Coronary artery (tissue), 2 donors: ENCODE data around the gene CRYL1.

Experiments used
- DNase-seq: peaks from one replicate; pipeline ENCODE4 v3.0.0-alpha.2; 2017; ENCODE audit warnings: low spot score
- H3K27ac ChIP-seq, 2 donors: fragments of 200-600 bp; sonication (generic); one replicate each; pipeline ENCODE4 v1.5.1; 2016 to 2019
- H3K4me3 ChIP-seq: fragments of 200-600 bp; sonication (generic); 2 replicates; pipeline ENCODE4 v1.5.1; 2016; ENCODE audit warnings: mild to moderate bottlenecking, moderate library complexity
- CTCF ChIP-seq: fragments of 200-600 bp; sonication (generic); IDR thresholded peaks from one replicate; pipeline ENCODE4 v1.5.1; 2019; ENCODE audit warnings: antibody characterized with exemption

Gene CRYL1

GRCh38 chr13:20425819-20426219, 99.8 kb downstream of the CRYL1 start:
- Histone ChIP-seq H3K4me3 (no peak overlapping the region), H3K27ac (no peak overlapping the region)
- TF ChIP-seq CTCF = no peak
- no peak for DNase-seq

DNA sequence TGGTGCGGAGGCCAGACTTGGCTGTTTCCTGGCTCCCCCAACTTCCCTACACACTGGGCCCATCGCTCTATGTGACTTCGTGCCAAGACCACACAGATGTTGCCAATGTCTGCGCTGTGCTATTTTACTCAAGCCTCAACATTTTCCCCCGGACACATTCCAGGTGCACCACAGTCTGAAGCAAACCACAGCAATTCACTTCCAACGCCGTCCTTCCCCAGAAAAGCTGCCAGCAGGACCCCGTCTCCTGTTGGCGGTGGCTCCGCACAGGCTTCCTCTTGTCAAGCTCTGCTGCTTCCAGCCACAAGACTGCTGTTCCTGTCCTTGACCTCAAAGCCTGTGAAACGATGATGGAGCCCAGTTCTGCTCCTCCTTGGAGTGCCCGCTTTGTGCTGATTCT, 100.7 kb downstream of the CRYL1 start:
- Histone ChIP-seq H3K4me3 (no peak overlapping the region), H3K27ac (no peak overlapping the region)
- no peak for DNase-seq
- TF ChIP-seq CTCF = no peak

- no peak overlapping the region for H3K4me3 ChIP-seq
- H3K27ac ChIP-seq = no peak overlapping the region
- no peak for TF ChIP-seq CTCF
- no peak for DNase-seq
Observed at GRCh38 chr13:20424559-20424852, 101.2 kb downstream of the CRYL1 start.

DNA sequence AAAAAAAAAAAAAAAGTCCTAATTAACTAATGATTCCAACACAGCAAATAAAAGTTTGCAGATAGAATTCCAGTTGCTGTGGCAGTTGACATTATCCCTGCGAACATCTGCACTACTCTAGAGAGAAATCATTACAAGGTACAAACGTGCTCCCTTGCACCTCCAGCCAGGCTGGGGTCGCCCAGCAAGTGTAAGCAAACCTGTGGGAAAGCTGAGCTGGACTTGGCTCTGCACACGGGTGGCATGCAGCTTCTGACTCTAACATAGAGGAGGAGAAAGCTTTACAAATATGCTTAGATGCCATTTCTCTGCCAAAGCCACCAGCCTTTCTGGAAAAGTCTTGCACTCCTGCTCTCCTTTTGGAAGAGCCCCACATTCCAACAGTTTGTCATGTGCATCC, 103.3 kb downstream of the CRYL1 start:
- Histone ChIP-seq H3K4me3 (no peak overlapping the region), H3K27ac (no peak overlapping the region)
- DNase-seq = no peak
- TF ChIP-seq CTCF = no peak

GRCh38 chr13:20420938-20421337, 104.7 kb downstream of the CRYL1 start:
- no peak overlapping the region for H3K4me3 ChIP-seq
- TF ChIP-seq CTCF = no peak
- no peak overlapping the region for H3K27ac ChIP-seq
- no peak for DNase-seq

DNA sequence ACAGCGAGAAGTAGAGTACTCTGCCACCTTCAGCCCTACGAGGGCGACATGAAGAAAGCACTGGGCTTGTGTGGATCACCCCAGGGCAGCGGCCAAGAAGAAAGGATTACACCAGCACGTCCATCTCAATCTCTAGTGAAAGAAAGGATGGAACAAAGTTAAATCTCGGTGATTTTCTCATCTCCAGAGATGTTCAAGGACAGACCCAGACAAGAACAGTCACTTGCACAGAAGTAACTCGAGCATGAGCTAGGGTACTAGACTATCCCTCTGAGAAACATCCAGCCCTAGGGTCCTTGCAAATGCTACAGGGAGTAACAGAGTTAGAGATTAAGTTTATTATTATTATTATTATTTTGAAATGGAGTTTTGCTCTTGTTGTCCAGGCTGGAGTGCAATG, 106.7 kb downstream of the CRYL1 start:
- no peak overlapping the region for H3K4me3 ChIP-seq
- no peak for TF ChIP-seq CTCF
- DNase-seq = peak; percentile 19
- H3K27ac ChIP-seq = no peak overlapping the region

DNA sequence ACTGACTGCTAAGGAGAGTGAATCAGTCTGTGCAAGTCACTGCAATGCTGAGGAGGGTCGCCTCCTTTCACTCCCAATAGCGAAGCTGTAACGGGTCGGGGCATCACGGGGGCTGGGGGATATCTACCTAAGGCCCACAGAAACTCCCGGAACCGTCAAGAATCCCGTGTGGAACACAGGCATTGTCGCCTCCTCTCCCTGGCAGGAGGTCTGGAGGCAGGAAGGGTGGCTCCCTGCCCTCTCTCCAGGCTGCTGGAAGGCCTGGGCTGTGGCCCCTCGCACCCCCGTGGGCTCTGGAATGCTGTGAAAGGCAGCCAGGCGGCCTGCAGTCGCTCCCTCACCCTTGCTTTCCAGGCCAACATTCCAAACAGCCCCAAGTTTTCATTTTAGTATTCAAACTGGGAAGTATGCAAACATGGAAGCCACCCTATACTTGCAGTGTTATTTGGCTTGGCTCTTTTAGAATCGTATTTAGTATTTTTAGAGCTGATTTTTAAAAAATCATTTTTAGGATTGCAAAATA, 109.4 kb downstream of the CRYL1 start:
- TF ChIP-seq CTCF = no peak
- H3K27ac ChIP-seq = peak overlapping the region in 1 of 2 donors; percentile 49
- no peak overlapping the region for H3K4me3 ChIP-seq
- DNase-seq = no peak
